HG02970 (cell line): ENCODE results near the gene SYT3.
A peak's percentile ranks its signal among the peaks of the same experiment; 100 is the strongest.
"Not testable (repeated sequence)": the region's sequence is repeated elsewhere in the genome, so short reads cannot be mapped to it uniquely, and the experiment has no call there.

ENCODE experiments used
- ATAC-seq: cut with Tn5 transposase; IDR thresholded peaks from one replicate; pipeline ENCODE4 v1.9.1; 2021; ENCODE audit warnings: mild to moderate bottlenecking, moderate library complexity, moderate number of reproducible peaks; ENCODE audit not compliant: unreplicated experiment, low FRiP score

Gene SYT3

GRCh38 chr19:50640368-50640767 lies 687 bp upstream of the SYT3 start:
- ATAC-seq, result no peak

DNA sequence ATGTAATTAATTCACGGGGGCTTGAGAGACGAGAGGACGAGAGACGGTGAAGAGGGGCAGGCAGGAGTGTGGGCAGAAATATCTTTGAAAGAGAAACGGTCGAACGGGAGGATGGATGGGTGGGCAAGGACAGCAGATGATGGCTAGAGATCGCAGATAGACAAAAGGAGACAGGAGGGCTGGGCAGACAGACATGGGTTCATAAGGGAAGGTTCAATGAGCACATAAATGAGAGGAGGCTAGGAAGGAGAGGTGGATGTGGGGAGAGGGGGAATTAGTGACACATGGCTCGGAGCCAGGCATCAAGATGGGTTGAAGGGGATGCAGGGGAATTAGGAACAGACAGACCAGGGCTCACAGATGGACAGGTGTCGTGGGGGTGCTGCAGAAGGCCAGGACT lies 1.1 kb downstream of the SYT3 start:
- ATAC-seq, result no peak

- ATAC-seq, result no peak
These were observed 3.2 kb downstream of the SYT3 start for GRCh38 chr19:50636317-50637085.

DNA sequence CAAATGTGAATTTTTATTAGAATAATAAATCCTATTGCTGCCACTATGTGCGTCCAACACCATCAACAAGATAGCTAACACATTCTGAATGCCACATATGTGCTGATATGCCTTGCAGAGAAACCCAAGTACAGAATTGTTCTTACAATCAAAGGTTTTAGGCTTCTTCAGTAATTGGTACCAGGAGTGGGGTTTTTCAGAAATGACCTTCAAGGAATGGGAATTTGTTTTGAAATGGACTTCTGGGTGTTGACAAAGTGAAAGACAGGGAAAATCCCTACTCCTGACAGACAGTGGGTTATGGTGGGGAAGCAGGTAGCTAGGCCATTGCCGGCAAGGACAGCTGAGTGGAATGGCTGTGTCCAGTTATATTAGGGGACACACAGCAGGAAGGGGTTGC lies 5.7 kb downstream of the SYT3 start:
- no peak for ATAC-seq

- ATAC-seq, result no peak
These were observed 6.3 kb downstream of the SYT3 start for GRCh38 chr19:50633359-50633758.

- no peak for ATAC-seq
These were observed 7.4 kb downstream of the SYT3 start for GRCh38 chr19:50632151-50632835.

- ATAC-seq, result no peak
These were observed 9.9 kb downstream of the SYT3 start for GRCh38 chr19:50629801-50630200.

- ATAC-seq, result no peak
These were observed 10.5 kb downstream of the SYT3 start for GRCh38 chr19:50629194-50629593.

- ATAC-seq, result no peak
These were observed 11.1 kb downstream of the SYT3 start for GRCh38 chr19:50628551-50628950.

GRCh38 chr19:50628146-50628545 lies 11.5 kb downstream of the SYT3 start:
- ATAC-seq, result no peak

DNA sequence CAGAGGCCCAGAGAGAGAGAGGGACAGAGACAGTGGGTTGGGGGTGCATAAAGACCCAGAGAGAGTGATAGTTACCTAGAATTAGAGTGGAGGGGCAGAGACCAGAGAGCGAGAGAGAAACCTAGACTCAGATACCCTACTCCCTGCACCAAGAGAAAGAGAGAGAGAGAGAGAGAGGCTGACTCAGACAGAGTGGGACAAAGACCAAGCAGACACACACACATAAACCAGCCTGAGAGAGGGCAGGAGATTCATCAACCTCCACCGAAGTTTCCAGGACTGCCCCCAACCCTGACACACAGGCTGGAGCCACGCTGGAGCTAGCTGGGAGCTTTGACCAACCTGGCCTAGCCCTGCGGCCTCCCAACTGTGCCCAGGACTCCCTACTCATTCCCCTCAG lies 12.9 kb downstream of the SYT3 start:
- ATAC-seq, result no peak

- ATAC-seq, result no peak
These were observed 13.7 kb downstream of the SYT3 start for GRCh38 chr19:50626011-50626410.

DNA sequence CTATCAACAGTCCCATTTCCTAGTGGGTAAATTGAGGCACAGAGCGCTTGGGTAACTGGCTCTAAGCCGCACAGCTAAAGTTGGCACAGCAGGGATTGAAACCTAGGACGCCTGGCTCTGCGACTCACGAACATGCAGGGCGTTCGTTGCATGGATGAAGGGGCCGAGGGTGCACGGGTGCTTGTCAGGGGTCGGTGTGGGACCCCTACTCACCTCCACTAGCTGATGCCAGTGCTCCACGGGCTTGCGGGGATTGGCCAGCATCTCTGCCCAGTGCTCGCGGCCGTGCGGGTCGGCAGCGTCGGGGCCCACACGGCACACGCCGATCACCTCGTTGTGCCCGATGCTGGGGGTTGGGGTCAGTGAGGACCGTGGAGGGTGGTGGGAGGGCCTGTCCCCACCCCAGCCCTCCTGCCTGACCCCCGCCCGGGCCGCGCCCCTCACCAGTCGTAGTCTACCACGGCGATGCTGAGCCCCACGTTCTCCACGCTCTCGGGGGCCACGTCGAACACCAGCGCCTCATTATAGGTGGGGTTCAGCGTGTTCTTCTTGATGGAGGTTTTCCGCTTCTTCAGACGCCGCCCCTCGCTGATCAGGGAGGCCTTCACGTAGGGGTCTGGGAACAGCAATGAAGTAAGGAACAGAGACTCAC lies 14.6 kb downstream of the SYT3 start:
- ATAC-seq, result no peak

DNA sequence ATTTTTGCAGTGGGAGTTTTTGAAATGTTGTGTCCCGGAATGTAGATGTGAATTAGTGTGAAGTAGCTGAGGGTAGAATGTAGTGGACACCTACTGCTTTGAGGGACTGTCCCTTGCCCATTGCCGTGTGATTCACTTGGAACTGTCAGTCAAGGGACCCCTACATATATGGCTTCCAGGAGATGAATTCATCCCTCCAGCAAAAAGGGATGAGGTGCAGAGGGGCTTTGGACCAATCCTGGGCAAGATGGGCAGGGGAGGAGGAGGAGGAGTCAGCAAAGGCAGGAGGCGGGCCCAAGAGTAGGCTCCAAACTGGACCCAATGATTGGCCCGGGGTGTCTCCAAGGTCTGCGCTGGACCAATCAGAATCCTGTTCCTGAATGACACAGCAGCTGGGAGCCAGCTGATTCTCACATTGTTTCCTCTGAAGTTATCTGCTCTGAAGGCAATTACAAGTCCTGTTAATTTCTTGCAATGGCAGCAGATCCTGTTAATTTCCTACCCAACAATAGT lies 19.2 kb downstream of the SYT3 start:
- ATAC-seq, result not testable (repeated sequence)

DNA sequence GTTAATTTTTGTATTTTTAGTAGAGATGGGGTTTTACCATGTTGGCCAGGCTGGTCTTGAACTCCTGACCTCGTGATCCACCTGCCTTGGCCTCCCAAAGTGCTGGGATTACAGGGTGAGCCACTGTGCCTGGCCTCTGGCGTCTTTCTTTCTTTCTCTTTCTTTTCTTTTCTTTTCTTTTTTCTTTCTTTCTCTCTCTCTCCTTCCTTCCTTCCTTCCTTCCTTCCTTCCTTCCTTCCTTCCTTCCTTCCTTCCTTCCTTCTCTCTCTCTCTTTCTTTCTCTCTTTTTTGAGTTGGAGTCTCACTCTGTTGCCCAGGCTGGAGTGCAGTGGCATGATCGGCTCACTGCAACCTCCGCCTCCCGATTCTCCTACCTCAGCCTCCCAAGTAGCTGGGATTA lies 20.5 kb downstream of the SYT3 start:
- not testable (repeated sequence) for ATAC-seq

DNA sequence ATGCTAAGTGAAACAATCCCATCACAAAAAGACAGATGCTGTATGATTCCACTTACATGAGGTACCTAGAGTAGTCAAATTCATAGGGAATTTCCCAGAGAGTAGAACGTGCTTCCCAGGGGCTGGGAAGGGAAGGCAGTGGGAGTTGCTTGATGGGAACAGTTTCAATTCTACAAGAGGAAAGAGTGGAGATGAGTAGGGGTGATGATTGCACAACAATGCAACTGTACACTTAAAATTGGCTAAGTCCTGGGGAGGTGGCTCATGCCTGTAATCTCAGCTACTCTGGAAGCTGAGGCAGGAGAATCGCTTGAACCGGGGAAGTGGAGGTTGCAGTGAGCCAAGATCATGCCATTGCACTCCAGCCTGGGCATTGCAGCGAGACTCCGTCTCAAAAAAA lies 21.3 kb downstream of the SYT3 start:
- ATAC-seq, result not testable (repeated sequence)

GRCh38 chr19:50612504-50613404 lies 26.9 kb downstream of the SYT3 start:
- ATAC-seq, result not testable (repeated sequence)

GRCh38 chr19:50607874-50608785 lies 31.6 kb downstream of the SYT3 start:
- peak; percentile 62 for ATAC-seq

GRCh38 chr19:50607388-50607787 lies 32.3 kb downstream of the SYT3 start:
- no peak for ATAC-seq
